Upper lobe of left lung (tissue), 6 donors: ENCODE measurements around the gene ASTN2. TPM values are rescaled to one million over a fixed set of nuclear protein-coding genes. Genes with fewer than 3 reads are reported as not detected.

Experiments used
- ATAC-seq, 2 donors: fragments of 200-7000 bp; cut with Tn5 transposase; one replicate each; pipeline ENCODE4 v1.9.1; 2022; ENCODE audit warnings: mild to moderate bottlenecking in 2 of 2, moderate library complexity in 2 of 2; ENCODE audit not compliant: low FRiP score in 2 of 2
- DNase-seq, 2 donors: peaks; one replicate each; pipeline ENCODE4 v3.0.0-alpha.2; 2019 to 2020
- H3K27ac ChIP-seq, 4 donors: fragments of 200-600 bp; sonication (generic); one replicate each; pipeline ENCODE4 v1.5.1; 2016 to 2019
- H3K27me3 ChIP-seq, 4 donors: fragments of 200-600 bp; sonication (generic); one replicate each; pipeline ENCODE4 v1.5.1; 2017 to 2019
- H3K36me3 ChIP-seq, 4 donors: fragments of 200-600 bp; sonication (generic); one replicate each; pipeline ENCODE4 v1.5.1; 2016 to 2019
- H3K4me1 ChIP-seq, 4 donors: fragments of 200-600 bp; sonication (generic); one replicate each; pipeline ENCODE4 v1.5.1; 2018 to 2019
- H3K4me3 ChIP-seq, 4 donors: fragments of 200-600 bp; sonication (generic); one replicate each; pipeline ENCODE4 v1.5.1; 2017 to 2019; ENCODE audit warnings: mild to moderate bottlenecking in 2 of 4, moderate library complexity in 1 of 4
- H3K9me3 ChIP-seq, 4 donors: fragments of 200-600 bp; sonication (generic); one replicate each; pipeline ENCODE4 v1.5.1; 2018 to 2019
- CTCF ChIP-seq, 6 experiments: fragments of 450-650 bp in 4 of 6; fragments of 200-600 bp in 2 of 6; sonication (generic) in 2 of 6; IDR thresholded peaks; one replicate each; pipeline ENCODE4 v1.5.1; 2016 to 2019; ENCODE audit warnings: antibody characterized with exemption in 6 of 6
- EP300 ChIP-seq, 4 donors: sonication (generic); formaldehyde crosslinking; IDR thresholded peaks; one replicate each; pipeline ENCODE4 v1.5.1; 2017; ENCODE audit warnings: antibody characterized with exemption in 4 of 4, control low read depth in 2 of 4
- POLR2A ChIP-seq, 4 donors: fragments of 450-650 bp; IDR thresholded peaks; one replicate each; pipeline ENCODE4 v1.5.1; 2016 to 2017; ENCODE audit warnings: antibody characterized with exemption in 4 of 4, mild to moderate bottlenecking in 2 of 4
- POLR2AphosphoS5 ChIP-seq, 2 donors: sonication (generic); formaldehyde crosslinking; IDR thresholded peaks; one replicate each; pipeline ENCODE4 v1.5.1; 2017; ENCODE audit warnings: antibody characterized with exemption in 2 of 2
- WGBS, 2 donors: methylation state at CpG; one replicate each; pipeline ENCODE4 v1.1.5; 2017 to 2018; 5-methylcytosine and 5-hydroxymethylcytosine counted together
- total RNA-seq, 6 donors: library from RNA; depleted of rRNA in 4 of 6; stranded (reverse); fragments of >200 nt in 4 of 6; gene quantifications; one replicate each; pipeline versions ENCODE4 v1.1.0 to v1.2.1, GENCODE V29; 2016 to 2021
- donor health status: DM: no; HTN: no; CAD: no; lungs with moderate emphysema.
- donor health status: DM: no; HTN: yes; CAD: no; lungs with severe emphysema.

Gene ASTN2
- total RNA-seq, 6 donors from 2014 or later = 2.0 to 7.5 (median 3.4) TPM

GRCh38 chr9:117459913-117460312, 45.1 kb upstream of the ASTN2 start:
- DNase-seq (no peak), ATAC-seq (no peak)
- Histone ChIP-seq H3K9me3 (no peaks in the 10 kb centered on the region), H3K4me3 (no peak overlapping the region), H3K27ac (no peak overlapping the region), H3K27me3 (no peaks in the 10 kb centered on the region), H3K36me3 (no peaks in the 10 kb centered on the region), H3K4me1 (no peaks in the 10 kb centered on the region)
- no peak for TF ChIP-seq CTCF (IDR thresholded peaks at IDR 0.05)
- TF ChIP-seq EP300 (IDR thresholded peaks at IDR 0.05) = no peak
- no peak for TF ChIP-seq POLR2AphosphoS5 (IDR thresholded peaks at IDR 0.05)
- TF ChIP-seq POLR2A (IDR thresholded peaks at IDR 0.05) = no peak

GRCh38 chr9:117458066-117458465, 43.2 kb upstream of the ASTN2 start:
- H3K4me3 ChIP-seq = no peak overlapping the region
- 77 to 87% methylated on average over 3 of the region's 3 CpGs for WGBS, 2 donors
- H3K36me3 ChIP-seq = no peaks in the 10 kb centered on the region
- ATAC-seq (no peak), DNase-seq (no peak)
- no peaks in the 10 kb centered on the region for H3K9me3 ChIP-seq
- no peak overlapping the region for H3K27ac ChIP-seq
- no peaks in the 10 kb centered on the region for H3K27me3 ChIP-seq
- no peak for TF ChIP-seq POLR2A (IDR thresholded peaks at IDR 0.05)
- TF ChIP-seq CTCF (IDR thresholded peaks at IDR 0.05) = no peak
- no peak for TF ChIP-seq POLR2AphosphoS5 (IDR thresholded peaks at IDR 0.05)
- no peak for TF ChIP-seq EP300 (IDR thresholded peaks at IDR 0.05)
- H3K4me1 ChIP-seq = no peaks in the 10 kb centered on the region

GRCh38 chr9:117454711-117455110, 39.9 kb upstream of the ASTN2 start:
- no peaks in the 10 kb centered on the region for H3K9me3 ChIP-seq
- ATAC-seq = no peak

GRCh38 chr9:117453737-117454136, 38.9 kb upstream of the ASTN2 start:
- DNase-seq (no peak), ATAC-seq (no peak)
- H3K36me3 ChIP-seq = no peaks in the 10 kb centered on the region
- H3K4me3 ChIP-seq = no peak overlapping the region
- 61% methylated on average over 1 of the region's 1 CpG for WGBS, 2 donors
- H3K9me3 ChIP-seq = no peaks in the 10 kb centered on the region
- TF ChIP-seq EP300 (IDR thresholded peaks at IDR 0.05) (no peak), POLR2AphosphoS5 (IDR thresholded peaks at IDR 0.05) (no peak), CTCF (IDR thresholded peaks at IDR 0.05) (no peak)
- H3K4me1 ChIP-seq = no peaks in the 10 kb centered on the region
- H3K27ac ChIP-seq = no peak overlapping the region
- no peaks in the 10 kb centered on the region for H3K27me3 ChIP-seq

More at GRCh38 chr9:117454711-117455110, 39.9 kb upstream of the ASTN2 start:
- Histone ChIP-seq H3K27me3 (no peaks in the 10 kb centered on the region), H3K36me3 (no peaks in the 10 kb centered on the region), H3K4me3 (no peak overlapping the region), H3K4me1 (no peaks in the 10 kb centered on the region), H3K27ac (no peak overlapping the region)
- no peak for DNase-seq
- no peak for TF ChIP-seq CTCF (IDR thresholded peaks at IDR 0.05)
- TF ChIP-seq POLR2A (IDR thresholded peaks at IDR 0.05) = no peak
- no peak for TF ChIP-seq EP300 (IDR thresholded peaks at IDR 0.05)
- no peak for TF ChIP-seq POLR2AphosphoS5 (IDR thresholded peaks at IDR 0.05)

- no peaks in the 10 kb centered on the region for H3K27me3 ChIP-seq
- TF ChIP-seq EP300 (IDR thresholded peaks at IDR 0.05) (no peak), CTCF (IDR thresholded peaks at IDR 0.05) (no peak), POLR2AphosphoS5 (IDR thresholded peaks at IDR 0.05) (no peak), POLR2A (IDR thresholded peaks at IDR 0.05) (no peak)
- no peaks in the 10 kb centered on the region for H3K9me3 ChIP-seq
- H3K4me3 ChIP-seq = no peak overlapping the region
- DNase-seq (no peak), ATAC-seq (no peak)
- no peaks in the 10 kb centered on the region for H3K36me3 ChIP-seq
- no peaks in the 10 kb centered on the region for H3K4me1 ChIP-seq
- 73 to 75% methylated on average over 2 of the region's 2 CpGs for WGBS, 2 donors
- no peak overlapping the region for H3K27ac ChIP-seq
Observed at GRCh38 chr9:117451311-117451710, 36.5 kb upstream of the ASTN2 start.
